SU-DHL-6 (cell line): ENCODE results near the gene LHPP.

Experiments
- H2AFZ ChIP-seq: fragments of 200-600 bp; sonication (generic); 2 replicates; pipeline ENCODE4 v1.6.1; 2014; ENCODE audit warnings: low read depth, mild to moderate bottlenecking, moderate library complexity, mixed read lengths, antibody characterized with exemption, low read length; ENCODE audit not compliant: severe bottlenecking
- H3F3A ChIP-seq: fragments of 200-600 bp; shearing (Covaris generic); 2 replicates; pipeline ENCODE4 v1.6.0; 2016; ENCODE audit warnings: antibody characterized with exemption, mild to moderate bottlenecking; ENCODE audit not compliant: insufficient read depth
- H3K27ac ChIP-seq: fragments of 200-600 bp; sonication (generic); 2 replicates; pipeline ENCODE4 v1.5.1; 2016; ENCODE audit warnings: low read depth, mild to moderate bottlenecking, low read length, moderate library complexity, mixed read lengths
- H3K27me3 ChIP-seq: fragments of 200-600 bp; sonication (generic), shearing (Covaris generic); 2 replicates; pipeline ENCODE4 v1.6.0; 2014; ENCODE audit warnings: mild to moderate bottlenecking, low read length
- H3K36me3 ChIP-seq: fragments of 200-600 bp; sonication (generic); 2 replicates; pipeline ENCODE4 v1.6.1; 2014; ENCODE audit warnings: mild to moderate bottlenecking, low read length, mixed read lengths
- H3K4me2 ChIP-seq: fragments of 300-600, 200-600 bp; shearing (Covaris generic), sonication (generic); 2 replicates; pipeline ENCODE4 v1.6.0; 2014; ENCODE audit warnings: low read length, low read depth, mild to moderate bottlenecking; ENCODE audit not compliant: poor library complexity, severe bottlenecking
- H3K4me3 ChIP-seq: fragments of 200-600 bp; sonication (generic); 2 replicates; pipeline ENCODE4 v1.5.1; 2014; ENCODE audit warnings: antibody characterized with exemption, low read length, mild to moderate bottlenecking, mixed read lengths; ENCODE audit not compliant: insufficient read depth, poor library complexity, severe bottlenecking
- H3K79me2 ChIP-seq: fragments of 200-600 bp; sonication (generic); 2 replicates; pipeline ENCODE4 v1.6.1; 2014; ENCODE audit warnings: mild to moderate bottlenecking, low read length, moderate library complexity; ENCODE audit not compliant: insufficient read depth
- H3K9ac ChIP-seq: fragments of 200-600 bp; sonication (generic); 2 replicates; pipeline ENCODE4 v1.7.0; 2014; ENCODE audit warnings: mild to moderate bottlenecking, low read length
- H3K9me2 ChIP-seq: fragments of 200-600 bp; sonication (generic); replicated peaks from 2 replicates; pipeline ENCODE4 v1.6.1; 2014; ENCODE audit warnings: low read length; ENCODE audit not compliant: insufficient read depth
- H3K9me3 ChIP-seq: fragments of 200-600 bp; sonication (generic); 2 replicates; pipeline ENCODE4 v1.6.1; 2014; ENCODE audit warnings: low read length, mixed read lengths; ENCODE audit not compliant: insufficient read depth
- H4K20me1 ChIP-seq: fragments of 200-600 bp; sonication (generic); 2 replicates; pipeline ENCODE4 v1.6.1; 2014; ENCODE audit warnings: low read depth, mild to moderate bottlenecking, antibody characterized with exemption, low read length, moderate library complexity, mixed read lengths
- CTCF ChIP-seq: fragments of 200-600 bp; sonication (generic); IDR thresholded peaks from one replicate; pipeline ENCODE4 v1.5.1; 2017; ENCODE audit warnings: antibody characterized with exemption, mild to moderate bottlenecking, low read length, moderate library complexity; ENCODE audit not compliant: insufficient read depth, poor library complexity, severe bottlenecking
- EZH2phosphoT487 ChIP-seq: fragments of 200-600 bp; sonication (generic), shearing (Covaris generic); conservative IDR thresholded peaks from 2 replicates; pipeline ENCODE4 v1.6.1; 2018; ENCODE audit warnings: mild to moderate bottlenecking, antibody characterized with exemption, low read length, moderate library complexity, mixed read lengths

LHPP gene

GRCh38 chr10:124632064-124632531 is 170.5 kb downstream of the LHPP start:
- Histone ChIP-seq H3K36me3 (peaks cover 7% of the 10 kb centered on the region; the same call in 1 of the 2 replicates), H3F3A (peaks cover 53% of the 10 kb centered on the region), H3K9me3 (no peaks in the 10 kb centered on the region), H3K27me3 (no peaks in the 10 kb centered on the region), H3K4me2 (no peak overlapping the region), H3K4me3 (no peak overlapping the region), H2AFZ (no peak overlapping the region), H4K20me1 (no peaks in the 10 kb centered on the region), H3K27ac (peak overlapping the region; percentile 6; the same call in 1 of the 2 replicates), H3K9me2 (no peaks in the 10 kb centered on the region), H3K9ac (no peak overlapping the region), H3K79me2 (peaks cover 99% of the 10 kb centered on the region)
- TF ChIP-seq CTCF (no peak), EZH2phosphoT487 (no peak)

- Histone ChIP-seq H3F3A (peaks cover 49% of the 10 kb centered on the region), H3K9ac (no peak overlapping the region), H3K9me2 (no peaks in the 10 kb centered on the region), H3K27ac (peak overlapping the region; percentile 6; the same call in 1 of the 2 replicates), H3K79me2 (peaks cover 100% of the 10 kb centered on the region), H3K4me2 (no peak overlapping the region), H2AFZ (no peak overlapping the region), H4K20me1 (no peaks in the 10 kb centered on the region), H3K9me3 (no peaks in the 10 kb centered on the region), H3K4me3 (no peak overlapping the region), H3K27me3 (no peaks in the 10 kb centered on the region), H3K36me3 (peaks cover 7% of the 10 kb centered on the region; the same call in 1 of the 2 replicates)
- TF ChIP-seq EZH2phosphoT487 (no peak), CTCF (no peak)
Observed at GRCh38 chr10:124632566-124632965, 170.9 kb downstream of the LHPP start.

GRCh38 chr10:124636271-124636995 is 174.8 kb downstream of the LHPP start:
- Histone ChIP-seq H3K27ac (peak overlapping the region; percentile 65), H4K20me1 (no peaks in the 10 kb centered on the region), H3K9me2 (no peaks in the 10 kb centered on the region), H3K9me3 (no peaks in the 10 kb centered on the region), H3K36me3 (peaks cover 7% of the 10 kb centered on the region; the same call in 1 of the 2 replicates), H3K4me3 (no peak overlapping the region), H3K9ac (no peak overlapping the region), H3K27me3 (no peaks in the 10 kb centered on the region), H3F3A (peaks cover 21% of the 10 kb centered on the region), H3K79me2 (peaks cover 99% of the 10 kb centered on the region), H3K4me2 (no peak overlapping the region), H2AFZ (no peak overlapping the region)
- TF ChIP-seq CTCF (peak; percentile 19), EZH2phosphoT487 (no peak)
